HEK293 (cell line): ENCODE results near the gene CDON.

ENCODE experiments used
- GFI1B ChIP-seq: fragments of 450-650 bp; formaldehyde crosslinking; IDR thresholded peaks from 2 replicates; pipeline ENCODE4 v1.5.1; 2016; ENCODE audit warnings: missing biosample characterization, missing genetic modification characterization
- ZNF138 ChIP-seq: fragments of 450-650 bp; formaldehyde crosslinking; IDR thresholded peaks from 2 replicates; pipeline ENCODE4 v1.5.1; 2016; ENCODE audit warnings: missing biosample characterization, missing genetic modification characterization, borderline replicate concordance
- ZNF704 ChIP-seq: fragments of 450-650 bp; formaldehyde crosslinking; IDR thresholded peaks from 2 replicates; pipeline ENCODE4 v1.5.1; 2016; ENCODE audit warnings: missing biosample characterization, missing genetic modification characterization
- TF ChIP-seq, protein P1 (sequence below): fragments of 450-650 bp; formaldehyde crosslinking; IDR thresholded peaks from 2 replicates; pipeline ENCODE4 v1.5.1; 2016; ENCODE audit warnings: missing biosample characterization, missing genetic modification characterization

- TF ChIP-seq ZNF704 (tag by site-specific recombination) (no peak), GFI1B (tag by site-specific recombination) (no peak), ZNF138 (tag by site-specific recombination) (no peak)
- TF ChIP-seq, protein P1, sequence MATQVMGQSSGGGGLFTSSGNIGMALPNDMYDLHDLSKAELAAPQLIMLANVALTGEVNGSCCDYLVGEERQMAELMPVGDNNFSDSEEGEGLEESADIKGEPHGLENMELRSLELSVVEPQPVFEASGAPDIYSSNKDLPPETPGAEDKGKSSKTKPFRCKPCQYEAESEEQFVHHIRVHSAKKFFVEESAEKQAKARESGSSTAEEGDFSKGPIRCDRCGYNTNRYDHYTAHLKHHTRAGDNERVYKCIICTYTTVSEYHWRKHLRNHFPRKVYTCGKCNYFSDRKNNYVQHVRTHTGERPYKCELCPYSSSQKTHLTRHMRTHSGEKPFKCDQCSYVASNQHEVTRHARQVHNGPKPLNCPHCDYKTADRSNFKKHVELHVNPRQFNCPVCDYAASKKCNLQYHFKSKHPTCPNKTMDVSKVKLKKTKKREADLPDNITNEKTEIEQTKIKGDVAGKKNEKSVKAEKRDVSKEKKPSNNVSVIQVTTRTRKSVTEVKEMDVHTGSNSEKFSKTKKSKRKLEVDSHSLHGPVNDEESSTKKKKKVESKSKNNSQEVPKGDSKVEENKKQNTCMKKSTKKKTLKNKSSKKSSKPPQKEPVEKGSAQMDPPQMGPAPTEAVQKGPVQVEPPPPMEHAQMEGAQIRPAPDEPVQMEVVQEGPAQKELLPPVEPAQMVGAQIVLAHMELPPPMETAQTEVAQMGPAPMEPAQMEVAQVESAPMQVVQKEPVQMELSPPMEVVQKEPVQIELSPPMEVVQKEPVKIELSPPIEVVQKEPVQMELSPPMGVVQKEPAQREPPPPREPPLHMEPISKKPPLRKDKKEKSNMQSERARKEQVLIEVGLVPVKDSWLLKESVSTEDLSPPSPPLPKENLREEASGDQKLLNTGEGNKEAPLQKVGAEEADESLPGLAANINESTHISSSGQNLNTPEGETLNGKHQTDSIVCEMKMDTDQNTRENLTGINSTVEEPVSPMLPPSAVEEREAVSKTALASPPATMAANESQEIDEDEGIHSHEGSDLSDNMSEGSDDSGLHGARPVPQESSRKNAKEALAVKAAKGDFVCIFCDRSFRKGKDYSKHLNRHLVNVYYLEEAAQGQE: no peak
These were observed 129.4 kb downstream of the CDON start for GRCh38 chr11:125933030-125933813.
